Measurements from ENCODE around the gene TRIM25.
"Not testable (repeated sequence)": the region's sequence is repeated elsewhere in the genome, so short reads cannot be mapped to it uniquely, and the experiment has no call there.

- TF ChIP-seq CTCF, POLR2A (IDR thresholded peaks at IDR 0.05): not testable (repeated sequence)
Observed at GRCh38 chr17:56938206-56938605, 24.4 kb upstream of the TRIM25 start.
